Hematopoietic multipotent progenitor cell treated with erythropoietin and hydrocortisone succinate and interleukin-3 and kit ligand, for 4 days (in vitro differentiated cells): Measurements from ENCODE around the gene TBX6.
A peak's percentile ranks its signal among the peaks of the same experiment; 100 is the strongest.

ENCODE experiments used
- DNase-seq: peaks from one replicate; pipeline ENCODE4 v3.0.0-alpha.2; 2015

Gene TBX6

DNA sequence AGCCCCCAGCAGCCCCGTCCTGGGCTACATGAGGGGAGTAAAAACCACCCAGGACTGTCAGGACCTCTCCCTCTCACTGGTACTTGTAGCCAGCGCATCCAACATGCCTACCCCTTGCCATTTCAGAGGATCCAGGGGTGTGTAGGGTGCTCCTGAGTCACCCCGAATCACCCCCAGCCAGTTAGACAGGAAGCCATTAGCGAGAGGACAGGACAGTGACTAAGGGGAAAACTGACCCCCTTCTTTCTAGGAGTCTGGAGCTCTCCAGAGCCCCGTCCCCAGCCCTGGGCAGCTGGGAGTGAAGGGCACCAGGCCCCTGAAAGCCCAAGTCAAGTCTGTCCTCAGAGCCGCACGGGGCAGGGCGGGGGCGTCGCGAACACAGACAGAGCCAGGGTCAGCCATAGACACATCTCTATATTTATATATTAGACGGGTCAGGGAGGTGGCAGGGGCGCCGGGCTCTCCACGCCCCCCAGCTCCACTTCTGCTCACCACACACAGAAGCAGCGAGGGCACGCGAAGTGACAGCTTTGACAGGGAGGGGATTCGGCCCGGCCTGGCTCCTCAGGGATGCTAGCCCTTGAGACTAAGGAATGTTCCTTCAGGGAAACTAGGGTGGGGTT, 22.1 kb upstream of the TBX6 start:
- no peak for DNase-seq

DNA sequence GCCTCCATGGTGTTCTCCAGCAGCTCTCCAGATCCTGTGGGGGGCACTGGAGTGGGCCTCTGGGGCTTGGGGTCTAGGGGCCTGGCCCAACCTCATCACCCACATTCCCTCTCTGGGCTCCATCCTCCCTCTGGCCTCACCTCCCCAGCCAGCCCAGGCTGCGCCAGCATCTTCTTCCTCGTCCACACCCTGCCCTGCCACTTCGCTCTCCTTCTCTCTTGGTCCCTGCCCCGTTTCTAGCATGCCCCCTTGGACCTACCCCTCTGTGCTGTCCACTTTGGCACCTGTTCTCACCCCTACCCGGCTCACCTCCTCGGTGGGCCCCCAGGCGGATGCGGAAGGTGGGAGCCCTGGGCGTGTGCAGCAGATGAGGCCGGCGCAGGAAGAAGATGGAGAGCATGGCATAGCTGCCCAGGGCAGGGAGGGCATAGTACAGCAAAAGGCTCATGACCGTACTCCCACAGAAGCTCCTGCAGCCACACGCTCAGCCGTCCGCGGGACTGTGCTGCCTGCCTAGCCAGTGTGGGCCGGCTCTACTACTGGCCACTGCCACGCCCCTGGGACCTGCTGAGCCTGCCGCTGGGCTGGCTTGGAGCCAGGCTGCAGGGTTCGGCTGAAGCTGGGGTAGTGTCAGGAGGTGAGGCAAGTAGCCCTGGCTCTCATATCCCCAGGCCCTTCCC, 21.4 kb upstream of the TBX6 start, which contains the start of gene GDPD3:
Gene GDPD3 (minus strand): TSS at position 507 of the 680 bp plus-strand sequence. CDS start 59 bp downstream, at position 448.
- peak; percentile 67 for DNase-seq

- peak; percentile 69 for DNase-seq
Measured at GRCh38 chr16:30112197-30113030, 20.7 kb upstream of the TBX6 start.

- DNase-seq: no peak
Measured at GRCh38 chr16:30110661-30111060, 18.9 kb upstream of the TBX6 start.

DNA sequence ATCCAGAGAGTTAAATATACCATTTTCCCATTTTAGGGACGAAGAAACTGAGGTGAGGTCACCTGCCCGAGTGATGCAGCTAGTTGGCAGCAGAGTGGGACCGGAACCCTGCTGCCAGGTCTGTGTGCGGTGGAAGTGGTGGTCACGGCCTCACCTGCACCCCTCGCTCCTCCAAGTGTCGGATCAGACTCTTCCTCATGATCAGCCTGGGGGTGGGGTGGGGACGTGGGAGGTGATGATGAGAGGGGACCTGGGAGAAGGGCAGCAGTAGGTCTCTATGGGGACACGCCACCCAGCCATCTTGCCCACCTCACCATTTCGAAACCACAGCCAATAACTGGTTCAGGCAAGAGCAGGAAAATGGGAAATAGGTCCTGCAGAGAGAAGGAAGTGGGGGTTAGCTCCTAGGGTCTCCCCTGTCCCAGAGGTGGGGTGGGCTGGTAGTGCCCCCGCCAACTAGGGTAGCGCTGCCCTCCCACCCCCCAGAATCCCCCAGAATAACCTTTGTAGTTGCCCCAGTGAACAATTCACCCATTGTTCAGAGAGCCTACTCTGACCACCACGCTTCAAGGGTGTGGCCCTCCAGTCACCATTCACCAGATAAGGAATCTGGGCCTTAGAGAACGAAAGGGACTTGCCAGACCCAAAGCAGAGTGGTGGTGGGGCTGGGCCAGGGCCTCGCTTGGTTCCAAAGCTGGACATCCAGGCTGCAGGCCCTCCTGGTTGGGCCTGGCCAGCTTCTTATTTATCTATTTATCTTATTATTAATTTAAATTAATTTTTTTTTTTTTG, 16.5 kb upstream of the TBX6 start:
- peak; percentile 70 for DNase-seq

- no peak for DNase-seq
Measured at GRCh38 chr16:30104492-30104891, 12.8 kb upstream of the TBX6 start.

- DNase-seq: no peak
Measured at GRCh38 chr16:30104090-30104489, 12.4 kb upstream of the TBX6 start.

GRCh38 chr16:30096862-30097563, 5.3 kb upstream of the TBX6 start:
- peak; percentile 69 for DNase-seq

GRCh38 chr16:30096105-30096861, 4.6 kb upstream of the TBX6 start, which contains the start of gene YPEL3:
Gene YPEL3, minus strand, starts transcription at chr16:30096213. Its CDS starts 731 bp downstream, at chr16:30095482.
- DNase-seq: peak; percentile 95

DNA sequence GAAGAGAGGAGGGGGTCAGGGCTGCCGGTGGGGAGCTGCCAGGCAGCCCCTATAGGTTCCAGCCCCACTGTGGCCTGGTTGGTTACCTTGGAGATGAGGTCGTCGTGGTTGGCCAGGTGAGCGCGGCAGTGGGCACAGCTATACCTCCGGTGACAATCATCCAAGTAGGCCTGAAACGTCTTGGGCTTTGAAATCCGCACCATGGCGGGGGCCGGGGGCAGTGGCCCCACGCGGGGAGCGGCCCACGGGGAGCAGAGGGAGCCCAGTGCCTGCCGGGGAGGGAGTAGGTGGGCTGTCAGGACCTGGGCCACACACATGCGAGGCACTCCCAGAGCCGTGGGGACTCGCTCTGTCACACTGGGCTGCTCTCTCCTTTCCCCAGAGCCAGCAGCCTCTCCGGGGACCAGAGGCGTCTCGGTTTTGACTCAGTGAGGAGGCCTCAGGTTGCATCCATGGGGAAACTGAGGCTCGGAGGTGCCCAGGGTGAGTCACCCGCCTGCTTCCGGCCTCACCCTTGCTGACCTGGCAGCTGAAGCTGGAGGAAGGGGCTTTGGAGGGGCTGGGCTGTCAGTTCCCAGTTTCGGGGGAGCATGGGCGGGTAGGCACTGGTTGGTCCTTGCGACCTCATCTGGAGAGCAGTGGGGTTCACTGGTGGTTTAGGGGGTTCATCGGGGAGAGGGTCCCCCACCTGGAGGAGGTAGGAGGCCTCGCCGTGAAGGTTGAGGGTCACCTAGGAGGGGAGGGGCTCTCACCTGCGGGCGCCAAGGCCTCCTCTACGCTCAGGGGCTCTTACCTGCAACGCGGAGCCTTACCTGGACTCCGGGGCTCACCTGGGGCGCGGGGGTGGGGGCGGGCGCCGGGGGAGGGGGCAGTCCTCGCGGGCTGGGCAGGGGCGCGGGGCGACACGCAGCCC, 3.7 kb upstream of the TBX6 start:
- DNase-seq: peak; percentile 30

- DNase-seq: peak; percentile 39
Measured at GRCh38 chr16:30094541-30095165, 2.9 kb upstream of the TBX6 start.

DNA sequence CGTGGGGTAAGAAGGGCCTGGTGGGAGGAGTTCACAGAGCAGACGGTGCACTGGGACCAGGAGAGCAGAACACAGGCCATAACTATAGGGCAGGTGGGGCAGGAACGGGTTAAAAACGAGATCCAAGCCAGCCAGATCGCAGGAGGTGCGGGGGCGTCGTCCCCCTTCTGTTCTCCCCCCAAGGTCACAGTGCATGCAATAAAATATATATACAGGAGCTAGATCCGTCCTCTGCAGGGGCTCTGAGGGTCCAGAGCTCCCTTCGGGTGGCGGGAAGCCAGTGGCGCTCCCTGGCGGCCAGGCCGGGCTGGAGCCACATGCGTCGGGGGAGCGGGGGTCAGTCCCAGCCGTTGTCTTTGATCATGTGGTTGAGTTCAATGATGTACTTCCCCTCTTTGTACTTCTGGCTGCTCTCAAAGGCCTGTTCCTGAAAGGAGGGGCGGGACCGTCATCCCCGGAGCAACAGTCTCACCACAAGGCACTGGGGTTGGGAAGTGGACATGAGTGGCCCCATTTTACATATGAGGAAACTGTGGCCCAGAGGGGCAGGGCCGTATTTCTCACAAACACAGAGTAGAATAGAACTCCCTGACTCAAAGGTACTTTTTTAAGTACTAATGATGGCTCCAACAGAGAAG, 768 bp upstream of the TBX6 start:
- peak; percentile 97 for DNase-seq

- no peak for DNase-seq
Measured at GRCh38 chr16:30090610-30091331, 953 bp downstream of the TBX6 start.

- no peak for DNase-seq
Measured at GRCh38 chr16:30088832-30089624, 2.7 kb downstream of the TBX6 start.

- DNase-seq: no peak
Measured at GRCh38 chr16:30088237-30088831, 3.4 kb downstream of the TBX6 start.

DNA sequence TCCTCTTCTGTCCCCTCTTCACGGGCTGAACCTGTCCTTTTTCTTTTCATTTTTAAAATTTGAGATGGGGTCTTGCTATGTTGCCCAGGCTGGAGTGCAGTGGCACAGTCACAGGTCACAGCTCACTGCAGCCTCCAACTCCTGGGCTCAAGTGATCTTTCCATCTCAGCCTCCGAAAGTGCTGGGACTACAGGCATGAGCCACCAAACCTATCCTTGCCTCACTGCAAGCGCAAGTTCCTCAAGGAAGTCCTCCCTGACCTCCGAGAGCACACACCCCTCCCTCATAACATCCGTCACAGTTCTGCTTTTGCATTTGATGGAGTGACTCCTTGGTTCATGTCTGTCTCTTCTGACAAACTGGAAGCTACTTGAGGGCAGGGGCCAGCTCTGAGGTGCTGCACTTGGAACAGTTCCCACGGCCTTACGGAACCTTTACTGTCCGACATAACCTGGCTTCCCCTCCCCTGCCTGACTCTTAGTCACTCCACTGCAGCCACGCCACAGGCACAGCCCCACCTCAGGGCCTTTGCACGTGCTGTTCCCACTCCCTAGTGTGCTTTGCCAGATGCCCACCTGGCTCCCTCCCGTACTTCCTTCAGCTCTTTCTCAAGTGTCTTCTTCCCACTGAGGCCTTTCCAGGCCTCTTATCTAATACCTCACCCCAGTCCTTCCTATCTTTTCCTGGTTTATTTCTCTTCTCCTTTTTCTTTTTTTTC, 4.4 kb downstream of the TBX6 start:
- DNase-seq: peak; percentile 55
